Effector memory CD8-positive, alpha-beta T cell (primary cell): Measurements from ENCODE around the gene TUBG1.

Experiments used
- ATAC-seq: fragments of 150-1000 bp; cut with Tn5 transposase; replicated peaks from 2 replicates; pipeline ENCODE4 v1.10.0; 2021; ENCODE audit warnings: mild to moderate bottlenecking, moderate library complexity
- DNase-seq, 3 experiments: peaks; one replicate each; pipeline ENCODE4 v3.0.0; 2021
- H3K27ac Mint-ChIP-seq, 2 donors: one replicate each; pipeline ENCODE4 v1.8.0; 2022; ENCODE audit warnings: mild to moderate bottlenecking in 2 of 2, mixed read lengths in 2 of 2, moderate library complexity in 2 of 2
- H3K27me3 Mint-ChIP-seq, 2 donors: one replicate each; pipeline ENCODE4 v1.8.0; 2022; ENCODE audit warnings: mixed read lengths in 2 of 2
- H3K36me3 Mint-ChIP-seq: one replicate; pipeline ENCODE4 v1.8.0; 2022; ENCODE audit warnings: mild to moderate bottlenecking, moderate library complexity, mixed read lengths; ENCODE audit not compliant: insufficient read depth
- H3K4me1 Mint-ChIP-seq, 2 donors: one replicate each; pipeline ENCODE4 v1.8.0; 2022; ENCODE audit warnings: low read depth in 2 of 2, mixed read lengths in 2 of 2
- H3K4me3 Mint-ChIP-seq, 2 donors: one replicate each; pipeline ENCODE4 v1.8.0; 2022; ENCODE audit warnings: mild to moderate bottlenecking in 2 of 2, mixed read lengths in 2 of 2, moderate library complexity in 2 of 2
- H3K9me3 Mint-ChIP-seq, 2 donors: one replicate each; pipeline ENCODE4 v1.8.0; 2022; ENCODE audit warnings: mixed read lengths in 2 of 2

TUBG1 gene

DNA sequence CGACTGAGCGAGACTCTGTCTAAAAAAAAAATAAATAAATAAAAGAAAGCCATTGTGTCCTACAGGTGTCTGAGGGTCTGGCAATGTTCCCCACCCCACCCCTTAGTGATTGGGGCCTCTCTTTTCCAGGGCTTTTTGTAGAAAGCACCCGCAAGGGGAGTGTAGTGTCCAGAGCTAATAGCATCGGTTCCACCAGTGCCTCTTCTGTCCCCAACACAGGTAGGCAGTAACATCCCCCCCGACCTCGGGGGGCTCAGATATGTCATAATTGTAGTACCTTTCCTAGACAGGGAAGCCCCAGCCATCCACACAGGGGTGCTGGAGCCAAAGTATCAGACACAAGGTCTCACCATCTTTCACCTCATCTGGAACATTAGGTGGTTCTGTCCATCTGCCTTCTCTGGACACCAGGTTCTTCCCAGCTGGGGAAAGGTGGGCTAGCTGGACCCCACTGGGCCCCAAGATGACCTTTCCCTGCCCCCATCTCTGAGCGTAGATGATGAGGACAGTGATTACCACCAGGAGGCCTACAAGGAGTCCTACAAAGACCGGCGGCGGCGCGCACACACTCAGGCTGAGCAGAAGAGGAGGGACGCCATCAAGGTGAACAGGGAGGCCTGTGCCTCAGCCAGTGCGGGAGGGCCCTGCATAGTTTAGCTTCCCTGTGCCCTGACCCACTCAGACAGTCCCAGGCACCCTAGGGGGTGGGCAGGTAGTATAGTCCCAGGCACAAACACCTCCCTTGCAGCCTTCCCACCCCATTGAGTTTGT is 41.0 kb upstream of the TUBG1 start:
- H3K36me3 Mint-ChIP-seq, result peaks cover 72% of the 10 kb centered on the region
- H3K4me1 Mint-ChIP-seq, result peaks cover 34 to 35% of the 10 kb centered on the region in 2 donors
- H3K4me3 Mint-ChIP-seq, result peak overlapping the region; percentile 87 to 98
- ATAC-seq (no peak), DNase-seq (no peak)
- no peaks in the 10 kb centered on the region for H3K27me3 Mint-ChIP-seq
- no peak overlapping the region for H3K27ac Mint-ChIP-seq
- H3K9me3 Mint-ChIP-seq, result no peaks in the 10 kb centered on the region

DNA sequence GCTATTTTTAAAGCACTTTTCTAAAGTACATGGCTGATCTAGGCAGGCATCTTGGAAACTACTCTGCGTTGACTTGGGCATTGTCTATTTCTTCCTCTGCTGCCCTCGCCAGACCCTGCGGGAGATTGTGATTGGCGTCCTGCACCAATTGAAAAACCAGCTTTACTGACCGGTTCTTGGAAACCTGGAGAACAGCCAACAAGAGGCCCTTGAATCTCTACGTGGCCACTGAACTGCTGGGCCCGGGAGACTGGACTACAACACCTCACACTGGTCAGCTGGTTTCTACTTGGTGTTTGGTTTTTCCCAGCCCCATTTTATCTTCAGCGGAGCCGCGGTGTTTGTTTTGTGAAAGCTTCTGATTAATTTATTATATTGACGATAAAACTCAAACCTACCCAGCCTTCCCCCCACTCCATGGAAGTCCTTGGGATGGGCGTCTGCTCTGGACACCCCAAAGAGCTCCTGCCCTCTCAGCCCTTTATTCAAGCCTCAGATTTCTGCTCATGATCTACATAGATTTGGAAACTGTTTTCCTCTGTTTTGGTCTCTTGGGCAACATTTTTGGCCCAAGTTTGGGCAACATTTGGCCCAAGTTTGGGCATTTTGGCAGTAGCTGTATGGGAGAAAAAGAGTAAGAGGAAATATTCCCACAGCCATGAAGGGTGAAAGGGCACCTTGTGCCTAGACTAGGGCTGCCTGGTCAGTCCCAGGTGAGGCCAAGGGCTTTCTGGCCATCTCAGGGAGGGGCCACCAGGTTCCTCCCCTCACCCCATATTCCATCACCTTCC is 37.9 kb upstream of the TUBG1 start:
- no peak overlapping the region for H3K27ac Mint-ChIP-seq
- no peak overlapping the region for H3K4me3 Mint-ChIP-seq
- H3K9me3 Mint-ChIP-seq, result no peaks in the 10 kb centered on the region
- no peaks in the 10 kb centered on the region for H3K27me3 Mint-ChIP-seq
- DNase-seq, result no peak
- peaks cover 59% of the 10 kb centered on the region for H3K36me3 Mint-ChIP-seq
- no peak for ATAC-seq
- H3K4me1 Mint-ChIP-seq, result peaks cover 26 to 28% of the 10 kb centered on the region in 2 donors

- peaks cover 53% of the 10 kb centered on the region for H3K36me3 Mint-ChIP-seq
- H3K4me3 Mint-ChIP-seq, result no peak overlapping the region
- H3K4me1 Mint-ChIP-seq, result peaks cover 27 to 32% of the 10 kb centered on the region in 2 donors
- DNase-seq (no peak), ATAC-seq (no peak)
- H3K9me3 Mint-ChIP-seq, result no peaks in the 10 kb centered on the region
- H3K27ac Mint-ChIP-seq, result peak overlapping the region in 1 of 2 donors; percentile 1
- no peaks in the 10 kb centered on the region for H3K27me3 Mint-ChIP-seq
These were observed 36.4 kb upstream of the TUBG1 start for GRCh38 chr17:42573095-42573494.

DNA sequence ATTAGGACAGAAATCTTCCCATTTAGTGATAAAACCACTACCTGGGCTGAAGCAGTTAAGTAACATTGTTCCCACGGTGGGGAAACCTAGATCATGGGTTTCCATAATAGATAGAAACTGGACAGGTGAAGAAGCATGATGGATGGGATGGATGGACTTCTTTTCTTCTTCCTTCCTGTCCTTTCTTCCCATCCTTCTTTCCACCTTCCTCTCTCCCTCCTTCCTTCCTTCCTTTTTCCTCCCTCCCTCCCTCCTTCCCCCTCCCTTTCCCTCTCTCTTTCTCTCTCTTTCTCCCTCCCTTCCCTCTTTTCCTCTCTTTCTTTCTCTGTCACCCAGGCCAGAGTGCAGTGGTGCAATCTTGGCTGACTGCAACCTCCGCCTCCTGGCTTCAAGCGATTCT is 35.0 kb upstream of the TUBG1 start:
- DNase-seq (no peak), ATAC-seq (no peak)
- peaks cover 49% of the 10 kb centered on the region for H3K36me3 Mint-ChIP-seq
- no peak overlapping the region for H3K27ac Mint-ChIP-seq
- H3K4me3 Mint-ChIP-seq, result no peak overlapping the region
- H3K4me1 Mint-ChIP-seq, result peaks cover 27 to 33% of the 10 kb centered on the region in 2 donors
- no peaks in the 10 kb centered on the region for H3K27me3 Mint-ChIP-seq
- no peaks in the 10 kb centered on the region for H3K9me3 Mint-ChIP-seq

- peak overlapping the region; percentile 94 to 97 for H3K4me3 Mint-ChIP-seq
- no peak for DNase-seq
- peaks cover 25 to 36% of the 10 kb centered on the region in 2 donors for H3K4me1 Mint-ChIP-seq
- H3K27me3 Mint-ChIP-seq, result no peaks in the 10 kb centered on the region
- H3K27ac Mint-ChIP-seq, result peak overlapping the region; percentile 93 to 94
- peaks cover 42% of the 10 kb centered on the region for H3K36me3 Mint-ChIP-seq
- no peaks in the 10 kb centered on the region for H3K9me3 Mint-ChIP-seq
- no peak for ATAC-seq
These were observed 32.3 kb upstream of the TUBG1 start for GRCh38 chr17:42577140-42577531.

DNA sequence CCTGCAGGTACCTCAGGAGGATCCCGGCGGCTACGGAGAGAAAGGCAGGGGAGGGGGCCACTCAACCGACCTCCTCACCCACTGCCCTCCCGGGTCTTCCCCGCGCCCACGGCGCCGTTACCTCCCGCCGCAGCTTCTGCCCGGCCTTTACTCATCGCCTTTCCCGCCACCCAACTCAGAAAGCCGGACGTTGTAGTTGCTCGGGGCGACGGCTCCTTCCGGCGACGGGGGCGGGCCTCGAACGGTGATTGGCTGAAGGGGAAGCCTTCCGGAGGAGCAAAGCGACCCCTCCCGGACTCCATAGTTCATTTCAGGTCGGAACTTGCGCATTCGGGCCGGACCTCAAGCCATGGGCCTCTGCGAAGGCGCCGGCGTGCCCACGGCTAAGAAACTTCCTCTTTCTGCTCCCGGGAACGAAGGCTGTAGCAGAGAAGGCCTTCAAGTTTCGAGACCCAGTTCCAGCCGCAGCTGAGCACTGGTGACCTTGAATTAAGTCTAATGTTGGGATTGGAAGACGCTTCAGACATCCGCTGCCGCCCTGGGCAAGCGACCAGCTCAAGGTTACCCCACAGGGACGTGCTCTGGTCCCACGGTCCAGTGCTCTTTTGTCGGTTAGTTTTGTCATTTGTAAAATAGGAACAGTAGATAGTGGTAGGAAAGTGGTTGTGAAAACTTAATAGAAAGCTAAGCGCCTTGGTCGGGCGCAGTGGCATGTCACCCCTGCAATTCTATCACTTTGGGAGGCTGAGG is 31.8 kb upstream of the TUBG1 start, which contains the start of gene PSMC3IP:
PSMC3IP (minus strand) TSS at position 198 of the 750 bp plus-strand sequence; CDS start at position 155, 43 bp downstream.
- H3K9me3 Mint-ChIP-seq, result no peaks in the 10 kb centered on the region
- no peaks in the 10 kb centered on the region for H3K27me3 Mint-ChIP-seq
- ATAC-seq (peak; percentile 94), DNase-seq (peak; percentile 86 to 88 (median 86))
- H3K36me3 Mint-ChIP-seq, result peaks cover 42% of the 10 kb centered on the region
- peak within 1 kb of the TSS; percentile 94 to 97 for H3K4me3 Mint-ChIP-seq
- H3K27ac Mint-ChIP-seq, result peak within 1 kb of the TSS; percentile 93 to 94
- H3K4me1 Mint-ChIP-seq, result peaks cover 24 to 35% of the 10 kb centered on the region in 2 donors

DNA sequence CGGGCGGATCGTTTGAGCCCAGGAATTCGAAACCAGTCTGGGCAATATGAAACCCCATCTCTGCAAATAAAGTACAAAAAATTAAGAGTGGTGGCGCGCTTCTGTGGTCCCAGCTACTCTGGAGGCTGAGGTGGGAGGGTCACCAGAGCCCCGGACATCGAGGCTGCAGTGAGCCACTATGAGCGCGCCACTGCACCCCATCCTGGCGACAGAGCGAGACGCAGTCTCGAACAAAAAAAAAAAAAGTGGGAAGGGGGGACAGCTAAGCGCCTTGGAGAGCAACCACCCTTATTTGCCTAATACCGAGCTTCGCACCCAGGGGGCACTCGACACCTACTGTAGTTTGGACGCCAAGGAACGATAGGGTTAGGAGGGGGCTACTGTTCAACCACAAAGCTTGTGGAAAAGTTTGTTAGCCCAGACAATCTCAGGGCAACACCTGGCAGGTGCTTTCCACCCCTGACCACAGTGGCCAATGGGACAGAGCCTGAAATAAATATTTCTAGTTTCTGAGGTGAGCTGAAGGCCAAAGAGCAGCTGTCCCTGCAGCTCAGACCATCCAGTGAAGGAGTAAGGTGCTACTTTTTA is 31.1 kb upstream of the TUBG1 start:
- peaks cover 44% of the 10 kb centered on the region for H3K36me3 Mint-ChIP-seq
- H3K27ac Mint-ChIP-seq, result peak overlapping the region; percentile 93 to 94
- no peaks in the 10 kb centered on the region for H3K27me3 Mint-ChIP-seq
- H3K4me3 Mint-ChIP-seq, result peak overlapping the region; percentile 94 to 97
- H3K9me3 Mint-ChIP-seq, result no peaks in the 10 kb centered on the region
- ATAC-seq, result peak; percentile 55
- peak; percentile 52 to 63 (median 56) for DNase-seq
- H3K4me1 Mint-ChIP-seq, result peaks cover 20 to 30% of the 10 kb centered on the region in 2 donors

DNA sequence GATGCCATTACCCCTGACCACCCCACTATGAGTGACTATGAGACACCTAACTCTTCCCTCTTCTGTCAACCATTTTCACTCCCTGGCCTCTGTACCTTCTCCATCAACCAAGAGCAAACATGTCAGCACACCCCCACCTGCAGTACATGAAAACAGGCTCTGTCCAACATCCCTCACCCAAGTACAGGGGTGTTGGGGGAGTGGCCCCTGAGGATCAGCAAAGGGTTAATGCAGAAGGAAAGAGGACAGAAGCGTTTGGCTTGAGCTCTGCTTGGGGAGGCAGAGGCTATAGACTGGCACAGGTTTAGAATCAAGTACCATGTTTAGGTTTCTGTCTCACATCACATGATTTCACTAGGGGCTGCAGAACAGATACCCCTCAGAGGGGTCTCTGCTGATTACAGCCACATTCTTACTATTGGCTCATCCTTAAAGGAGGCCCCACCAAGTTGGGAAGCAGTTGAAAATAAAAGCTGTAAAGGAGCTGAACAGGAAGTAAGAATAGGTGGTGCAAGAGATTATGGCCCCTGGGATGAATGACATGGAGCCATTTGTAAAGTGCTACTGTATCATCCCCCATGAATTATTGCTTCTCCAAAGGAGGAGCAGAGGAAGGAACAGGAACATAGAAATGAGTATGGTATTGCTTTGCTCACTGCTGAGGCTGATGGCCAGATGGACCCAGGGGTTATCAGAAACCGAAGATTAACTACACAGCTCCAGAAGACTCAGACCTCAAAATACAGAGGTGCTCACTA is 29.5 kb upstream of the TUBG1 start:
- DNase-seq (no peak), ATAC-seq (no peak)
- Mint-ChIP-seq H3K36me3 (peaks cover 54% of the 10 kb centered on the region), H3K4me3 (no peak overlapping the region), H3K4me1 (peaks cover 19 to 26% of the 10 kb centered on the region in 2 donors), H3K9me3 (no peaks in the 10 kb centered on the region), H3K27me3 (no peaks in the 10 kb centered on the region), H3K27ac (no peak overlapping the region)

- Mint-ChIP-seq H3K27me3 (no peaks in the 10 kb centered on the region), H3K9me3 (no peaks in the 10 kb centered on the region), H3K27ac (no peak overlapping the region), H3K4me1 (peaks cover 15 to 23% of the 10 kb centered on the region in 2 donors), H3K4me3 (no peak overlapping the region), H3K36me3 (peaks cover 69% of the 10 kb centered on the region)
- no peak for DNase-seq
- ATAC-seq, result no peak
These were observed 27.7 kb upstream of the TUBG1 start for GRCh38 chr17:42581744-42582270.

GRCh38 chr17:42584880-42585279 is 24.6 kb upstream of the TUBG1 start:
- DNase-seq (no peak), ATAC-seq (no peak)
- Mint-ChIP-seq H3K4me3 (no peak overlapping the region), H3K27me3 (no peaks in the 10 kb centered on the region), H3K36me3 (peaks cover 94% of the 10 kb centered on the region), H3K27ac (peak overlapping the region in 1 of 2 donors; percentile 38), H3K9me3 (no peaks in the 10 kb centered on the region), H3K4me1 (peaks cover 5% of the 10 kb centered on the region in 2 donors)

GRCh38 chr17:42585353-42585752 is 24.1 kb upstream of the TUBG1 start:
- peaks cover 98% of the 10 kb centered on the region for H3K36me3 Mint-ChIP-seq
- H3K9me3 Mint-ChIP-seq, result no peaks in the 10 kb centered on the region
- peaks cover 5% of the 10 kb centered on the region in 2 donors for H3K4me1 Mint-ChIP-seq
- H3K27me3 Mint-ChIP-seq, result no peaks in the 10 kb centered on the region
- H3K4me3 Mint-ChIP-seq, result no peak overlapping the region
- peak overlapping the region in 1 of 2 donors; percentile 38 for H3K27ac Mint-ChIP-seq
- ATAC-seq (no peak), DNase-seq (no peak)

- ATAC-seq, result no peak
- Mint-ChIP-seq H3K27me3 (no peaks in the 10 kb centered on the region), H3K4me1 (peaks cover 5% of the 10 kb centered on the region in 2 donors), H3K27ac (peak overlapping the region in 1 of 2 donors; percentile 86), H3K9me3 (no peaks in the 10 kb centered on the region), H3K4me3 (no peak overlapping the region), H3K36me3 (peaks cover 99% of the 10 kb centered on the region)
- no peak for DNase-seq
These were observed 22.8 kb upstream of the TUBG1 start for GRCh38 chr17:42586514-42587230.
